PC-9 (cell line): Measurements from ENCODE around the gene CFHR2. TPM values are rescaled to one million over a fixed set of nuclear protein-coding genes. Genes with fewer than 3 reads are reported as not detected.

Experiments used
- BruUV-seq: library from RNA; stranded (reverse); fragments of 400-500 nt; replicated peaks from 2 replicates; lab custom pipeline; 2021; lab: Mats Ljungman, UMichigan
- CTCF ChIA-PET: fragments of 300-600 bp; sonication (Branson Sonifier 250); formaldehyde crosslinking; loops from one replicate; lab custom pipeline; 2022; ENCODE audit warnings: antibody characterized with exemption; lab: Charles Lee
- POLR2A ChIA-PET: fragments of 300-600 bp; sonication (Branson Sonifier 250); formaldehyde crosslinking; loops from one replicate; lab custom pipeline; 2022; ENCODE audit warnings: antibody characterized with exemption; ENCODE audit not compliant: unreplicated experiment; lab: Charles Lee
- DNase-seq, 2 experiments: peaks; one replicate each; pipeline versions ENCODE4 v3.0.0 to v3.0.0-alpha.2; 2015 to 2022; ENCODE audit warnings: mixed read lengths in 1 of 2
- H2AFZ ChIP-seq: fragments of 200-600 bp; sonication (generic); 2 replicates; pipeline ENCODE4 v1.8.1; 2017; ENCODE audit warnings: antibody characterized with exemption
- H3F3A ChIP-seq: fragments of 200-600 bp; sonication (generic); 2 replicates; pipeline ENCODE4 v1.8.1; 2017; ENCODE audit warnings: antibody characterized with exemption, mild to moderate bottlenecking, low read depth; ENCODE audit not compliant: insufficient read depth
- H3K27ac ChIP-seq: fragments of 200-600 bp; sonication (generic); 2 replicates; pipeline ENCODE4 v1.6.1; 2016; ENCODE audit warnings: mixed run types
- H3K27me3 ChIP-seq: fragments of 200-600 bp; sonication (generic); 2 replicates; pipeline ENCODE4 v1.6.1; 2016; ENCODE audit warnings: low read depth, mixed run types; ENCODE audit not compliant: insufficient read depth
- H3K36me3 ChIP-seq: fragments of 200-600 bp; sonication (generic); 2 replicates; pipeline ENCODE4 v1.6.1; 2016; ENCODE audit warnings: low read depth, mixed run types
- H3K4me1 ChIP-seq: fragments of 200-600 bp; sonication (generic); replicated peaks from 2 replicates; pipeline ENCODE4 v1.6.1; 2016; ENCODE audit warnings: mixed run types; ENCODE audit not compliant: insufficient read depth
- H3K4me2 ChIP-seq: fragments of 200-600 bp; sonication (generic); 2 replicates; pipeline ENCODE4 v1.6.1; 2017; ENCODE audit warnings: mixed run types
- H3K4me3 ChIP-seq: fragments of 200-600 bp; sonication (generic); 2 replicates; pipeline ENCODE4 v1.6.1; 2016; ENCODE audit warnings: mixed run types
- H3K79me2 ChIP-seq: fragments of 200-600 bp; sonication (generic); 2 replicates; pipeline ENCODE4 v1.6.1; 2017; ENCODE audit warnings: low read depth, mixed run types
- H3K9me2 ChIP-seq: fragments of 200-600 bp; sonication (generic); 2 replicates; pipeline ENCODE4 v1.8.1; 2017; ENCODE audit warnings: mild to moderate bottlenecking; ENCODE audit not compliant: insufficient read depth
- H3K9me3 ChIP-seq: fragments of 200-600 bp; sonication (generic); 2 replicates; pipeline ENCODE4 v1.8.1; 2016; ENCODE audit warnings: low read depth; ENCODE audit not compliant: insufficient read depth
- H4K20me1 ChIP-seq: fragments of 200-600 bp; sonication (generic); 2 replicates; pipeline ENCODE4 v1.8.1; 2017; ENCODE audit not compliant: insufficient read depth
- CTCF ChIP-seq: fragments of 200-600 bp; sonication (generic); conservative IDR thresholded peaks from 2 replicates; pipeline ENCODE4 v1.6.1; 2017; ENCODE audit warnings: mixed run types, antibody characterized with exemption, mild to moderate bottlenecking, moderate library complexity
- EZH2 ChIP-seq: fragments of 200-600 bp; sonication (generic); IDR thresholded peaks from 2 replicates; pipeline ENCODE4 v1.8.0; 2017; ENCODE audit warnings: antibody characterized with exemption, low read depth
- intact Hi-C: fragments of 100-400 bp; cut with micrococcal nuclease; formaldehyde crosslinking; loops from one replicate; pipeline ENCODE4 v1.10.0; 2022; ENCODE audit not compliant: unreplicated experiment
- total RNA-seq: library from RNA; stranded (reverse); gene quantifications from 2 replicates; pipeline ENCODE4 v1.2.3, GENCODE V29; 2021

CFHR2 gene
- total RNA-seq, 1 experiment from 2014 or later, result not detected

- no peaks in the 10 kb centered on the region for H3K9me3 ChIP-seq
- H3K36me3 ChIP-seq, result no peaks in the 10 kb centered on the region
- CTCF ChIA-PET, result no interaction called here
- H3K4me1 ChIP-seq, result no peaks in the 10 kb centered on the region
- no peaks in the 10 kb centered on the region for H3K27me3 ChIP-seq
- no TSS peak for BruUV-seq
- H3K79me2 ChIP-seq, result no peaks in the 10 kb centered on the region
- DNase-seq, result no peak
- POLR2A ChIA-PET, result interaction anchor here (0.7 kb wide), 1 partner anchor 174 kb away, joined by 4 read pairs; no protein-coding TSS in a partner anchor
- no peaks in the 10 kb centered on the region for H3K9me2 ChIP-seq
- H3K27ac ChIP-seq, result no peak overlapping the region
- no peaks in the 10 kb centered on the region for H3F3A ChIP-seq
- H3K4me2 ChIP-seq, result no peak overlapping the region
- H3K4me3 ChIP-seq, result no peak overlapping the region
- no peaks in the 10 kb centered on the region for H4K20me1 ChIP-seq
- TF ChIP-seq CTCF, result no peak
- no peak for TF ChIP-seq EZH2
- H2AFZ ChIP-seq, result no peak overlapping the region
- intact Hi-C loops, result no loop called here
Measured at GRCh38 chr1:196970182-196970581, 26.6 kb downstream of the CFHR2 start.

GRCh38 chr1:196976278-196976677 is 32.7 kb downstream of the CFHR2 start:
- Histone ChIP-seq H3K4me2 (no peak overlapping the region), H2AFZ (no peak overlapping the region; the same call in 1 of the 2 replicates), H3K4me1 (no peaks in the 10 kb centered on the region), H3K27me3 (no peaks in the 10 kb centered on the region), H3K36me3 (no peaks in the 10 kb centered on the region), H3K27ac (no peak overlapping the region), H3F3A (no peaks in the 10 kb centered on the region), H3K9me3 (no peaks in the 10 kb centered on the region), H3K4me3 (no peak overlapping the region), H3K79me2 (no peaks in the 10 kb centered on the region), H3K9me2 (no peaks in the 10 kb centered on the region), H4K20me1 (no peaks in the 10 kb centered on the region)
- ChIA-PET POLR2A (no interaction called here), CTCF (no interaction called here)
- no TSS peak for BruUV-seq
- DNase-seq, result no peak
- intact Hi-C loops, result no loop called here
- no peak for TF ChIP-seq CTCF
- no peak for TF ChIP-seq EZH2

GRCh38 chr1:196977278-196977677 is 33.7 kb downstream of the CFHR2 start, which contains the start of gene CFHR5:
TSS of gene CFHR5 (plus strand) at chr1:196977556. CDS start at chr1:196977665, 109 bp downstream.
- POLR2A ChIA-PET, result no interaction called here
- Histone ChIP-seq H3K27ac (no peak within 1 kb of the TSS), H3K79me2 (no peaks in the 10 kb centered on the region), H3K4me1 (no peaks in the 10 kb centered on the region), H3K9me3 (no peaks in the 10 kb centered on the region), H3F3A (no peaks in the 10 kb centered on the region), H3K4me2 (no peak within 1 kb of the TSS), H2AFZ (no peak within 1 kb of the TSS; the same call in 1 of the 2 replicates), H3K9me2 (no peaks in the 10 kb centered on the region), H3K36me3 (no peaks in the 10 kb centered on the region), H3K27me3 (no peaks in the 10 kb centered on the region), H3K4me3 (no peak within 1 kb of the TSS), H4K20me1 (no peaks in the 10 kb centered on the region)
- intact Hi-C loops, result no loop called here
- TF ChIP-seq EZH2, result no peak
- TF ChIP-seq CTCF, result no peak
- no peak for DNase-seq
- BruUV-seq, result no TSS peak
- CTCF ChIA-PET, result no interaction called here
